Keratinocyte (primary cell): ENCODE results near the gene SPP2. TPM values are rescaled to one million over a fixed set of nuclear protein-coding genes. Genes with fewer than 3 reads are reported as not detected.

Experiments
- DNase-seq: peaks from one replicate; pipeline ENCODE4 v3.0.0-alpha.2; 2011; ENCODE audit warnings: low read depth, missing footprints, low spot score
- FAIRE-seq: peaks from 2 replicates; lab custom pipeline; 2011; peaks lifted over from hg19 to GRCh38; lab: Jason Lieb, UNC
- H2AFZ ChIP-seq: 2 replicates; pipeline ENCODE4 v1.6.0; 2012; ENCODE audit warnings: low read length, control low read depth, inconsistent platforms; ENCODE audit not compliant: control insufficient read depth
- H3K27ac ChIP-seq: 2 replicates; pipeline ENCODE4 v1.5.1; 2011; ENCODE audit warnings: low read length; ENCODE audit not compliant: control insufficient read depth, insufficient read depth
- H3K27me3 ChIP-seq: 3 replicates; pipeline ENCODE4 v1.6.0; 2011; ENCODE audit warnings: low read length; ENCODE audit not compliant: control insufficient read depth, insufficient read depth; ENCODE audit errors: extremely low read depth
- H3K36me3 ChIP-seq, 2 experiments: 2 replicates in 1 of 2; 3 replicates in 1 of 2; pipeline ENCODE4 v1.5.1; 2011; ENCODE audit warnings: low read length in 2 of 2, mild to moderate bottlenecking in 1 of 2; ENCODE audit not compliant: control insufficient read depth in 2 of 2, insufficient read depth in 2 of 2; ENCODE audit errors: extremely low read depth in 1 of 2
- H3K4me1 ChIP-seq: 3 replicates; pipeline ENCODE4 v1.5.1; 2011; ENCODE audit warnings: low read length; ENCODE audit not compliant: control insufficient read depth, insufficient read depth; ENCODE audit errors: extremely low read depth
- H3K4me2 ChIP-seq: 3 replicates; pipeline ENCODE4 v1.6.0; 2011; ENCODE audit warnings: low read depth, low read length; ENCODE audit not compliant: control insufficient read depth, insufficient read depth; ENCODE audit errors: extremely low read depth
- H3K4me3 ChIP-seq, 3 experiments: fragments of 200-600 bp in 1 of 3; sonication (generic) in 1 of 3; 2 replicates in 2 of 3; 3 replicates in 1 of 3; pipeline ENCODE4 v1.5.1; 2011 to 2016; ENCODE audit warnings: low read length in 3 of 3, mild to moderate bottlenecking in 3 of 3, control low read depth in 2 of 3, inconsistent platforms in 1 of 3, low read depth in 1 of 3, mixed read lengths in 1 of 3, mixed run types in 1 of 3, moderate library complexity in 1 of 3; ENCODE audit not compliant: control insufficient read depth in 2 of 3, insufficient read depth in 2 of 3; ENCODE audit errors: extremely low read depth in 1 of 3
- H3K79me2 ChIP-seq: 2 replicates; pipeline ENCODE4 v1.6.0; 2012; ENCODE audit warnings: low read length; ENCODE audit not compliant: control insufficient read depth, insufficient read depth
- H3K9ac ChIP-seq: 3 replicates; pipeline ENCODE4 v1.6.0; 2011; ENCODE audit warnings: low read length; ENCODE audit not compliant: control insufficient read depth, insufficient read depth; ENCODE audit errors: extremely low read depth
- H3K9me1 ChIP-seq: 3 replicates; pipeline ENCODE4 v1.6.0; 2011; ENCODE audit warnings: low read length; ENCODE audit not compliant: control insufficient read depth, insufficient read depth; ENCODE audit errors: extremely low read depth
- H3K9me3 ChIP-seq: 2 replicates; pipeline ENCODE4 v1.5.1; 2012; ENCODE audit warnings: low read depth, low read length; ENCODE audit not compliant: control insufficient read depth
- H4K20me1 ChIP-seq: 3 replicates; pipeline ENCODE4 v1.6.0; 2011; ENCODE audit warnings: low read length; ENCODE audit not compliant: control insufficient read depth, insufficient read depth; ENCODE audit errors: extremely low read depth
- CTCF ChIP-seq, 3 experiments: IDR thresholded peaks in 1 of 3; conservative IDR thresholded peaks in 1 of 3; optimal IDR thresholded peaks in 1 of 3; 2 replicates in 2 of 3; 3 replicates in 1 of 3; pipeline versions ENCODE3 to v1.5.1; 2011; ENCODE audit warnings: low read length in 3 of 3, mild to moderate bottlenecking in 3 of 3, moderate library complexity in 2 of 3, control low read depth in 1 of 3, inconsistent platforms in 1 of 3; ENCODE audit not compliant: insufficient read depth in 2 of 3; ENCODE audit errors: extremely low read depth in 1 of 3
- EZH2 ChIP-seq: IDR thresholded peaks from one replicate; pipeline ENCODE4 v1.6.1; 2012; ENCODE audit warnings: inconsistent platforms, mild to moderate bottlenecking, low read length, moderate library complexity
- dilution Hi-C: fragments of 300-500 bp; cut with MboI; formaldehyde crosslinking; loops from one replicate; pipeline ENCODE4 v1.7.0; 2020; ENCODE audit warnings: low sequenced_read_pairs; ENCODE audit not compliant: extremely low pct_ligation_motif_present
- polyA plus RNA-seq, 5 experiments: library from polyadenylated mRNA; depleted of rRNA in 3 of 5; stranded (reverse) in 3 of 5; stranded (forward) in 1 of 5; unstranded in 1 of 5; fragments of >200 nt; gene quantifications; 1 replicate in 1 of 5; 2 replicates in 3 of 5; 3 replicates in 1 of 5; pipeline versions ENCODE4 v1.2.1 to v1.2.3, GENCODE V29; 2011 to 2012; ENCODE audit warnings: missing spikeins in 2 of 5, low read depth in 1 of 5, low replicate concordance in 1 of 5

Gene SPP2
- polyA plus RNA-seq, 1 donor (not counting 4 experiments of a cell fraction or from before 2014, with no cell fraction given), result 0.13 TPM

DNA sequence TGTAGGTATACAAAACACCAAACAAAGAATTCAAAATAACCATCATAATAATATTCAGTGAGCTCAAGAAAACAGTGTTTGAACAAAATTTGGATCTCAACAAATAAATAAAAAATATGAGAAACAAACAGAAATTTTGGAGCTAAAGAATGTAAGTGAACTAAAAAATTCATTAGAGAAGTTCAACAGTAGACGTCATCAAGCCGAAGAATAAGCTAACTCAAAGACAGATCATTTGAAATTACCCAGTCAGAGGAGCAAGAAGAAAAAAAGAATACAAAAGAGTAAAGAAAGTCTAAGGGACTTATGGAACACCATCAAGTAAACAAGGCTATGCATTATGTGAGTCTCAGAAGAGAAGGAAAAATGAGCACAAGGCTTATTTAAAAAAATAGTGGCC, 16.6 kb upstream of the SPP2 start:
- Histone ChIP-seq H4K20me1 (no peaks in the 10 kb centered on the region), H3K4me1 (peaks cover 10% of the 10 kb centered on the region), H3K4me2 (no peak overlapping the region), H3K4me3 (no peak overlapping the region), H3K27me3 (no peaks in the 10 kb centered on the region), H3K9me3 (no peaks in the 10 kb centered on the region), H3K36me3 (no peaks in the 10 kb centered on the region), H3K9ac (no peak overlapping the region), H3K9me1 (no peaks in the 10 kb centered on the region), H3K27ac (no peak overlapping the region), H2AFZ (no peak overlapping the region), H3K79me2 (no peaks in the 10 kb centered on the region)
- FAIRE-seq (no peak), DNase-seq (no peak)
- dilution Hi-C loops, result no loop called here
- TF ChIP-seq EZH2, result no peak
- no peak for TF ChIP-seq CTCF (optimal IDR thresholded peaks at IDR 0.05 in 1 of 3, IDR thresholded peaks at IDR 0.05 in 1 of 3, conservative IDR thresholded peaks at IDR 0.05 in 1 of 3; ENCODE audit: extremely low read depth in 1 of 3, insufficient read depth in 2 of 3, low read length in 3 of 3)

DNA sequence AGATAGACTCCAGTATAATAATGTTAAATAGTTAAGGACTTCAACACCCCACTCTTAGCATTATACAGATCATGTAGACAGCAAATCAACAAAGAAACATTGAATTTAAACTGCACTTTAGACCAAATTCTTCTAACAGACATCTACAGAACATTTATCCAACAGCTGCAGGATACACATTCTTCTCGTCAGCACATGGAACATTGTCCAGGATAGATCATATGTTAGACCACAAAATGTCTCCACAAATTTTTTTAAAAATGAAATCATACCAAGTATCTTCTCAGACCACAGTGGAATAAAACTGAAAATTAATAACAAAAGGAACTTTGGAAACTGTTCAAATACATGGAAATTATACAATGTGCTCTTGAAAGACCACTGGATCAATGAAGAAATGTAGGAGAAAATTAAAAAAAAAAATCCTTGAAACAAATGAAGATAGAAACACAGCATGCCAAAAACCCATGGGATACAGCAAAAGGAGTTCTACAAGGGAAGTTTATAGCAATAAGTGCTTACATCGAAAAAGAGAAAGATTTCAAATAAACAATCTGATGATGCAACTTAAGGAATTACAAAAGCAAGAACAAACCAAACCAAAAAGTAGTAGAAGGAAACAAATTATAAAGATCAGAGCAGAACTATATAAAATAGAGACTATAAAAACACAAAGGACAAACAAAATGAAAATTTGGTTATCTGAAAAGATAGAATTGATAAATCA, 12.3 kb upstream of the SPP2 start:
- Histone ChIP-seq H3K36me3 (no peaks in the 10 kb centered on the region), H3K27ac (no peak overlapping the region), H3K4me2 (no peak overlapping the region), H3K79me2 (no peaks in the 10 kb centered on the region), H3K4me1 (no peaks in the 10 kb centered on the region), H3K27me3 (no peaks in the 10 kb centered on the region), H2AFZ (no peak overlapping the region), H3K9ac (no peak overlapping the region), H3K9me3 (no peaks in the 10 kb centered on the region), H3K9me1 (no peaks in the 10 kb centered on the region), H3K4me3 (no peak overlapping the region), H4K20me1 (no peaks in the 10 kb centered on the region)
- dilution Hi-C loops, result no loop called here
- DNase-seq (no peak), FAIRE-seq (no peak)
- no peak for TF ChIP-seq CTCF (optimal IDR thresholded peaks at IDR 0.05 in 1 of 3, IDR thresholded peaks at IDR 0.05 in 1 of 3, conservative IDR thresholded peaks at IDR 0.05 in 1 of 3; ENCODE audit: extremely low read depth in 1 of 3, insufficient read depth in 2 of 3, low read length in 3 of 3)
- no peak for TF ChIP-seq EZH2
